ENCODE results near the gene SCNM1.
"Not testable (repeated sequence)": the region's sequence is repeated elsewhere in the genome, so short reads cannot be mapped to it uniquely, and the experiment has no call there.

Gene SCNM1

GRCh38 chr1:151146412-151147131 lies 19.4 kb upstream of the SCNM1 start, which contains the start of gene SEMA6C:
SEMA6C (minus strand) TSS chr1:151146631; CDS start chr1:151142621, 4,010 bp downstream.
- DNase-seq = peak; percentile 72 to 85 (median 82)

GRCh38 chr1:151147132-151147503 lies 18.8 kb upstream of the SCNM1 start:
- DNase-seq = no peak

DNA sequence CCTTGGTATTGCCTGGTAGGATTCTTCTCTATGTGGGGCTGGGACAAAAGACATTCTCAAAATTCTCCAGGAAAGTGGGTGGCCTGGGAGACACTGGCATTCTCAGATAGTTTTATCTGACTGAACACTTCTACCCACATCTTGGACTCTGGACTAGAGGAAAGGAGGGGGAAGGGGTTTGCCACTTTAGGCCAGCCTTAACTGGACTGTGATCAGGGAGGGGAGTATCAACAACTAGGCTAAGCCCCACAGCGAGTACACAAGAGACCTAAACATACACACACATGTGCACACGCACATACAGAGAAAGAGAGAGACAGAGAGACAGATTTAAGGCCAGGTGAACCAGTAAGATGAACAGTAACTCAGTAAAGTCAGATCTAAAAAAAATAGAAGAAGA lies 18.3 kb upstream of the SCNM1 start:
- no peak for DNase-seq

DNA sequence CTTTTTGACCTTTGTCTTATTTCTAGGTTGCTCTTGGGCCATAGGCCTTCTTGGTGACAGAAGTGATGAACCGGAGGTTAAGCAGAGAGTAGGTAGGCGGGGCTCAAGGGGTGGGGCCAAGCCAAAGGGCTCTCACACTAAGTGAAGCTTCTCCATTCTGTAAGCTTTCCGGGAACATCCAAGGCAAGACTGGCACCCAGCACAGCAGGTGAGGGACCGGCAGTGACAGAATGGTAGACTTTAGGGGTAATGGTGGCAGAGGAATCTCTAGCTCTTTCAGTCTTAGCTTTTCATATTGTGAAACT lies 9.5 kb upstream of the SCNM1 start, which contains the start of gene TNFAIP8L2:
TNFAIP8L2 (plus strand) TSS at position 135 of the 305 bp plus-strand sequence. CDS start 2,049 bp downstream, outside the sequence.
- peak; percentile 35 to 88 (median 65) for DNase-seq

- peak in 4 of 5 experiments; percentile 28 to 91 (median 62) for DNase-seq
Measured at GRCh38 chr1:151157067-151157531, 8.8 kb upstream of the SCNM1 start.

DNA sequence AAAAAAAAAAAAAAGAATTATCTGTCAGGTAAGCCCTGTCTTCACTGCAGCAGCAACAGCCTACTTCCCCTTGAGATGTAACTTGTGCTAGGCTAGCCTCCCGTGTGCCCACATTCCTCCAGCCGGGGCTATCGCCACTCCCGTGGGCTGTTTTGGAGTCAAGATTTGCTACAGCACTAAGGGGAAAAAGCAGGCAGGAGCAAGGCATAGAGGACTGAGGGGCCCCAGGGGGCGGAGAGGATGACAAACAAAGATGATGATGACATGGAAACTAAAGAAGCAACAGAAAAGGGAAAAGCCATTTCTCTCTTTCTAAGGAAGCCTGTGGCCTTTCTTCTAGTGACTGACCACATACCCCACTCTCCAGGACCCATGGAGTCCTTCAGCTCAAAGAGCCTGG lies 7.6 kb upstream of the SCNM1 start:
- DNase-seq = peak in 1 of 5 experiments; percentile 24

DNA sequence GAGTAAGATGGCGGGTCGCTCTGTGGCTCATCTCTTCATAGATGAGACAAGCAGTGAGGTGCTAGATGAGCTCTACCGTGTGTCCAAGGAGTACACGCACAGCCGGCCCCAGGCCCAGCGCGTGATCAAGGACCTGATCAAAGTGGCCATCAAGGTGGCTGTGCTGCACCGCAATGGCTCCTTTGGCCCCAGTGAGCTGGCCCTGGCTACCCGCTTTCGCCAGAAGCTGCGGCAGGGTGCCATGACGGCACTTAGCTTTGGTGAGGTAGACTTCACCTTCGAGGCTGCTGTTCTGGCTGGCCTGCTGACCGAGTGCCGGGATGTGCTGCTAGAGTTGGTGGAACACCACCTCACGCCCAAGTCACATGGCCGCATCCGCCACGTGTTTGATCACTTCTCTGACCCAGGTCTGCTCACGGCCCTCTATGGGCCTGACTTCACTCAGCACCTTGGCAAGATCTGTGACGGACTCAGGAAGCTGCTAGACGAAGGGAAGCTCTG lies 7.1 kb upstream of the SCNM1 start:
- no peak for DNase-seq

DNA sequence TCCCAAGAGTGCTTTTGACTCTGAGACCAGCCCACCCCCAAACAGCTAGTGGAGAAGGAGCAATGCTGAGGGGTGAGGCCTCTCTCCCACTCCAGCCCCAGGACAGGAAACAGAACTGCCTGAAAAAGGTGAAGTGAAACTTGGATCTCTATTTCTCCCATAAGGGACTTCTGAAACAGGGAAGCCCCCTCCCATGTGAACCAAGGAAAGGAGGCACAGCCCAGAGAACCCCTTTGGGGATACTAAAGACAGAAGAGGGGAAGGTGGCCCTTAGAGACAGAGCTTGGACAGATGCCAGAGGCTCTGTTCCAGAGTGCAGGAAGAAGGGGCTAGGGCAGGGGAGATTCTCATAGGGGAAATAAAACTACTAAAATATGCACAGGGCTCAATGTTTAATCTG lies 6.6 kb upstream of the SCNM1 start:
- no peak for DNase-seq

GRCh38 chr1:151164732-151165280 lies 1.1 kb upstream of the SCNM1 start:
- no peak for DNase-seq

DNA sequence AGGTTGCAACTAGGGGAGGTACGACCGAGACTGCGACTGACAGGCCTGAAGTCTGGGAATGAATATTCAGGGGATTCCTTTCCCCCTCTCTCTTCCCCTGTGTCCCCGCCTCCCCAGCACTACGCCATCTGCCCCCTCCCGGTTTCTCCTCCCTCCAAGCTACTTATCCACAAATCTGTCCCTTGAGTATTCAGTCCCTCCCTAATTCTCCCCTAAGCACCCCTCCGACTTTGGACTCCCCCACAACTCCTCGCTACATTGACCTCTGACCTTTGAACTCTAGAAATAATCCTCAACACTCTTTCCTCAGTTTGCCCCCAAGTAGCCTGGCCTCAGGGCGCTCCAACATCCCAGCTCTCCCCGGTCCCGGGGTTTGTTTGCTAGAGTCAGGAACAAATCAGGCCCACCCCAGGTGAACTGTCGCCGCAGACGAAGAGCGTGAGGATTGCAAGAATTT lies 635 bp upstream of the SCNM1 start:
- DNase-seq = no peak

DNA sequence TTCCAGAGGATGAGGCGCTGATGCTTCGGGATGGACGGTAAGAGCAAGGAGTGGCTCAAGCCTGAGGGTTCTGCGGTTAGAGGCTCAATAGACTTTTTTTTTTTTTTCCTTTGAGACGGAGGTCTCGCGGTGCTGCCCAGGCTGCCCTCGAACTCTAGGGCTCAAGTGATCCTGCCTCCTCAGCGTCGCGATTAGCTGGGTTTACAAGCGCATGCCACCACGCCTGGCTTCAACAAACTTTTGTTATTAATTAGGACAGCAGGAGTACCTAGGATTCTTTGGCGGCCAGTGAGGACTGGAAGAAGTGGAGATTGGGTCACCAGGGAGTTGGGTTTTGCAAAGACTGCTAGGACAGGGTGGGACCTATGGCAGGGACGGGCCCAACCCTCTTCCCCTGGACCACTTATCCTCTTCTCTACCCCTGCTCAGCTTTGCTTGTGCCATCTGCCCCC lies 587 bp downstream of the SCNM1 start:
- DNase-seq = peak in 1 of 5 experiments; percentile 46

DNA sequence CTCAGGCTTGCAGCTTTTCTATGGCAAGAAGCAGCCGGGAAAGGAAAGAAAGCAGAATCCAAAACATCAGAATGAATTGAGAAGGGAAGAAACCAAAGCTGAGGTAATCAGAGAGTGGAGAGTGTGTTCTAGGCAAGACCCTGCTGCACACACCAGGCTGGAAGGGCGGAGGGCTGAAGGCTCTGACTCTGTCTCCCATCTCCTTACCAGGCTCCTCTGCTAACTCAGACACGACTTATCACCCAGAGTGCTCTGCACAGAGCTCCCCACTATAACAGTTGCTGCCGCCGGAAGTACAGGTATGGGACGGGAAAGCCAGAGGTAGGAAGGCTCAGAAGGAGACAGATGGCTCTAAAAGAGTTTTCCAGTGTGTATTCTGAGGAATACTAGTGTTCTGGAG lies 1.2 kb downstream of the SCNM1 start:
- DNase-seq = no peak

DNA sequence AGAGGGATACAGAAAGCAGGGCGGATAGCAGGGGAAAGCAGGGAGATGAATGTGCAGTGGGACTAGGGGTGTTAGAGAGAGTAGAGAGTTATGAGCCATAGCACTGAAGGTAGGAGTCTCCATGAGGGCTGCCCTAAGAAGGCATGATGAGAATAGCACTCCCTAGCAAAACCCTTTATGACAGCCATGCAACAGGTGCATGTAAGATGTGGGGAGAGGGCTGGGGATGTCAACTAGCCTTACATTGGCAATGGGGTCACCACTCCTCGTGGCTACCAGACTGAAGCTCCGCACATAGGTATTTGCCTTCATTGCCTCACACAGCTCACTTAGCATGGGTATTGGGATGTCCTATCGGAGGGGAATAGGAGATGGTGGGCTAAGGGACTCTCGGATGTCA lies 5.2 kb downstream of the SCNM1 start:
- no peak for DNase-seq

DNA sequence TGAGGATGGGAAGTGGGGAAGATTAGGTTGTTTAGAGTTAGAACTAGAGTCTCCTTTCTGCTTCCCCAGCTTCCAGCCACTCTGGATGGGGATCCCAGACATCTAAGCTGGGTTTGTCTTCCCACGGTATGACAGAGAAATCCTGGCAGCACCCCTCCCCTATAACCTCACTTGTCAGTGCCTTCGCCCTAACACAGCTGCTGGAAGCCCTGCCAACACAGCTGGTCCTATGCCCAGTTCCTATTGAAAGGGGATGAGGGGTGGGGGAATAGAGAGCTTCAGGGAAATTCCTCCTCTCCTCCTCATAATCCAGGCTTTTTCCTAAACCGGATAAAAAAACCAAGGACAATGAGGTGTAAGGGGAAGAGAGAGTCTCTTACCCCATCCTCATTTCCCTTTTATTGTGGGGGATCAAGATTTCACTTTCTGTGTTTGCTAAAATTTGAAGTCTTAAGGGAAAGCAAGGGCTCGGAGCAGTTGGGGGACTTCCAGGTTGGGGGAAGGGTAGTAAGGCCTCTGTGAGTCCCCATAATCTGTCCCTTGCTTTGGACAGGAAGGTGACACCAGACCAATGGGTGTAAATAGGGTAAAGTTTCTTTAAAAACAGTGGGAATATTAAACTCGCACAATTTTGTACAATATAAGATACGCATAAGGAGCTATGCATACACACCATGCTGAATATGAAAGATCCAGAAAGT lies 9.2 kb downstream of the SCNM1 start:
- no peak for DNase-seq

DNA sequence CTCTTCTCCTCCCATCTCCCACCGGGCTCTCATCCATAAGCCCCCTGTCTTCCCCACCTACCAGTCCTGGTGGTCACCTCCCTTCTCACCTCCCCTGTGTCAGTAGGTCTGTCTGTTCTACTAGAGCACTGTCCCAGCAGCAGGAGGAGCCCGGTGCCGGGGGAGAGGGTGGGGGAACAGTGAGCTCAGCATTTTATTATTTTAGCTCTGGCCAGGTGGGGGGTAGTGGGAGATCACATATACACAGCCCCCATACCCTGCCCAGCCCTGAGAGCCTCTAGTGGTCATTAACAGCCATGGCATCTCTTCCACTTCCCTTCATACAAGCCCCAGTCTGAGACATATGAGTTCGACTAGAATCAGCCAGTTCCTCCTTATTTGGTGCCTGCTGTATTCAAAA lies 9.9 kb downstream of the SCNM1 start, which contains the start of gene TMOD4:
TMOD4 (minus strand) TSS at position 119 of the 400 bp plus-strand sequence. CDS start 1,106 bp downstream, outside the sequence.
- DNase-seq = peak in 1 of 5 experiments; percentile 29

- DNase-seq = no peak
Measured at GRCh38 chr1:151176514-151177045, 10.6 kb downstream of the SCNM1 start.

DNA sequence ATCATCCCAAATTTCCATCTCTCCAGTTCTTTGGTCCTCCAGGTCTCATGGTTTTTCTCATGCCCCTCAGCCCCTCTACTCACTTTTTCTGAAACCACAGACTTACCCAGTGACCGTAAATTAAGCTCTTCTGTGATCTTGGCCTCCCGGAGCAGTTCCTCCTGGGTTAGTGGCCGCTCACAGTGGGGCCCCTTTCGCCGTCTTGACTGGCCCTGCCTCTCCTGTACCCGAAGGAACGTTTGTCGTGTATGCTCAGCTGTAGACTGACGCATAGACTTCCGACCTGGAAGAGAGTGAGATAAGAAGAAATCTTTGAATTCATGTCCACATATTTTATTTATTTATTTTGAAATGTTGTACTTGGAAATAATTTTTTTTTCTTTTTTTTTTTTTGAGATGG lies 18.3 kb downstream of the SCNM1 start:
- DNase-seq = no peak

DNA sequence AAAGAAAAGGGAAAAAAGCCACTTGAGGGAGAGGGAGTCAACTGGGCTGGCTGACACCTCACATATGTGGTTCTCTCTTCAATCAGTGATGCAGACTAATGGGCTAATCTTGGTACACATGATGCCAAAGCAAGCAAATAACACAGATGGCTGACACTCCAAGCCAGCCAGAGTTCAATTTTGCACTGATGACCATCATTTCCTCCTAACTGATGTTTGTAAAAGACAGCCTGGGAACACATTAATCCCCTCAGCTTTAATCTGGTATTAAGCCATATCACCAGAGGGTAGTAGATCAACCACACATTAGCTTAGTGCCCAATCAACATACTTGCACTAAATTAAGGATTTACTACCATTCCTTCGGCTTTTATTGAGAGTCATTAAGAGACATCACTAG lies 21.3 kb downstream of the SCNM1 start:
- DNase-seq = no peak

DNA sequence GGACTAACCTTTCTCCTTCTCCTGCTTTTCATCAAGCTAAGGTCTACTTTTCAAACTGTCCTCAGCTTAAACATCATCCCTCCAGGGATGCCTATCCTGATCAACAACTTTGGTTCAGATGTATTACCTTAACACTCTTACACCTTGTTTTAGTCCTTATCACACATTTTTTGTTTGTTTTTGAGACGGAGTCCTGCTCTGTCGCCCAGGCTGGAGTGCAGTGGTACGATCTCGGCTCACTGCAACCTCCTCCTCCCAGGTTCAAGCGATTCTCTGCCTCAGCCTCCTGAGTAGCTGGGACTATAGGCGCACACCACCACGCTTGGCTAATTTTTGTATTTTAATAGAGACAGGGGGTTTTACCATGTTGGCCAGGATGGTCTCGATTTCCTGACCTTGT lies 22.7 kb downstream of the SCNM1 start:
- not testable (repeated sequence) for DNase-seq

DNA sequence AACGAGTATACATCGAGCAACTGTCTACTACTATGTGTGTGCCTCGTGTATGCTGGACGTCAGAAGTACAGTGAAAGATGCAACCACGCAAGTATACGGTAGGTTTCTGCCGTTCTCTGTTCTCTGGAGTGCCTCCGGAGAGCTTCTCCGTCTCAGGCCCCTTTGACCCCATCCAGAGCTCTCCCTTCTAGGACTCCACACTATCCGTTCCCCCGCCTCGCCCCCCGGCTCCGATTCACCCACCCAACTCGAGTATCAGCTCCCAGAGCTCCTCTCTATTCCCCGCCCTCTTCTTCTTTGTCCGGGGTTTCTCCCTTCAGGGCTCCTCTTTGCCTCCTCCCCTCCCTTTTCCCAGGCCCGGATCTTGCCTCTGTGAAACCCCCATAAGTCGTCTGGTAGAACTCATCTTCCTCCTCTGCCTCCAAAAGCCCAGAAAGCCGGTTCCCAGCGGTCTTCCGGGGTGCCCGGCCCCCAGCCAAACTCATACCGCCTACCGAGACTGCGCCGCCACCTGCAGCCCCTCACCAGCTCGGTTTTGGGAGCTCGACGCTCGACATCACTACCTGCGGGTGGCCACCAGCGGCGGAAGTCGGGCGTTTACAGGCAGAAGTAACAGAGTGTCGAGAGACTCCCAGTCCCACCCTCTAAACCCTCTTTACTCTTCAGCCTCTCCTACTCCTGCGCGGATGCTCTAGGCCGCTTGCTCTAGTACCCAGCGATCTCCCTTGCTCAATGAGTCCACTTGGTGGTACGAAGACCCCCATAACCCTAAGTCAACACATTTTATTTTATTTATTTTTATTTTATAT lies 23.9 kb downstream of the SCNM1 start, which contains the start of gene VPS72:
VPS72 (minus strand) TSS at position 561 of the 809 bp plus-strand sequence; CDS start at position 485, 76 bp downstream.
- DNase-seq = peak; percentile 68 to 96 (median 78)

- DNase-seq = no peak
Measured at GRCh38 chr1:151192047-151192446, 26.1 kb downstream of the SCNM1 start.

DNA sequence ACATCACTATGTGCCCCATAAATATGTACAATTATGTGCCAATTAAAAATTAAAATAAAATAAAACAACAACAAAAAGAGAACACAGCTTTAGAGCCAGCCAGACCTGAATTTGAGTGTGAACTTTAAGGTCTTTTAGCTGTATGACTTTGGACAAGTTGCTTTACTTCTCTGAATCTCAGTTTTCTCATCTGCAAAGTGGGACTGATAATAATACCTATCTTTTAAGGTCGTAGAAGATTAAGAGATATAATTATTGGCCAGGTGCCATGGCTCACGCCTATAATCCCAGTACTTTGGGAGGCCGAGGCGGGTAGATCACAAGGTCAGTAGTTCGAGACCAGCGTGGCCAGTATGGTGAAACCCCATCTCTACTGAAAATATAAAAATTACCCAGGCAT lies 27.4 kb downstream of the SCNM1 start:
- DNase-seq = no peak

All from T-helper 2 cell (primary cell).